ENCODE measurements around the gene IMMP1L.

Gene IMMP1L

DNA sequence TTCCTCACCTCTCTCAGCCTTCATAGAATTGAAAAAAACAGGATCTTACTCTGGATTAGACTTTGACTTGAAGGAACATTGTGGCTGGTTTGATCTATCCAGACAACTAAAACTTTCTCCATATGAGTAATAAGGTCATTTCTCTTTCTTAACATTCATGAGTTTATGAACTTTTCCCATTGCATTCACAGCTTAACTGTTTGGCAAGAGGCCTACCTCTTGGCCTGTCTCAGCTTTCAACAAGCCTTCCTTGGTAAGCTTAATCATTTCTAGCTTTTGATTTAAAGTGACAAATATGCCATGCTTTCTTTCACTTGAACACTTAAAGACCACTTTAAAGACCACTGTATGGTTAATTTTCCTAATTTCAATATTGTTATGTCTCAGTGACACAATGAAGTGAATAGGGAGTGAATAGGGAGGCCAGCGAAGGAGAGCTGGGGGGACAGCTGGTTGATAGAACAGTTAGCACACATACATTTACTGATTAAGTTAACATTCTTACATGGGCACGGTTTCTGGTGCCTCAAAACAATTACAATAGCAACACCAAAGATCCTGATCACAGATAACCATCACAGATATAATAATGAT, 17.0 kb downstream of the IMMP1L start:
- H3K4me3 ChIP-seq (ENCODE audit: low read depth, low read length) = no peak overlapping the region
- TF ChIP-seq, protein P1, sequence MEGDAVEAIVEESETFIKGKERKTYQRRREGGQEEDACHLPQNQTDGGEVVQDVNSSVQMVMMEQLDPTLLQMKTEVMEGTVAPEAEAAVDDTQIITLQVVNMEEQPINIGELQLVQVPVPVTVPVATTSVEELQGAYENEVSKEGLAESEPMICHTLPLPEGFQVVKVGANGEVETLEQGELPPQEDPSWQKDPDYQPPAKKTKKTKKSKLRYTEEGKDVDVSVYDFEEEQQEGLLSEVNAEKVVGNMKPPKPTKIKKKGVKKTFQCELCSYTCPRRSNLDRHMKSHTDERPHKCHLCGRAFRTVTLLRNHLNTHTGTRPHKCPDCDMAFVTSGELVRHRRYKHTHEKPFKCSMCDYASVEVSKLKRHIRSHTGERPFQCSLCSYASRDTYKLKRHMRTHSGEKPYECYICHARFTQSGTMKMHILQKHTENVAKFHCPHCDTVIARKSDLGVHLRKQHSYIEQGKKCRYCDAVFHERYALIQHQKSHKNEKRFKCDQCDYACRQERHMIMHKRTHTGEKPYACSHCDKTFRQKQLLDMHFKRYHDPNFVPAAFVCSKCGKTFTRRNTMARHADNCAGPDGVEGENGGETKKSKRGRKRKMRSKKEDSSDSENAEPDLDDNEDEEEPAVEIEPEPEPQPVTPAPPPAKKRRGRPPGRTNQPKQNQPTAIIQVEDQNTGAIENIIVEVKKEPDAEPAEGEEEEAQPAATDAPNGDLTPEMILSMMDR (IDR thresholded peaks at IDR 0.05; ENCODE audit: low read depth, low read length) = no peak

DNA sequence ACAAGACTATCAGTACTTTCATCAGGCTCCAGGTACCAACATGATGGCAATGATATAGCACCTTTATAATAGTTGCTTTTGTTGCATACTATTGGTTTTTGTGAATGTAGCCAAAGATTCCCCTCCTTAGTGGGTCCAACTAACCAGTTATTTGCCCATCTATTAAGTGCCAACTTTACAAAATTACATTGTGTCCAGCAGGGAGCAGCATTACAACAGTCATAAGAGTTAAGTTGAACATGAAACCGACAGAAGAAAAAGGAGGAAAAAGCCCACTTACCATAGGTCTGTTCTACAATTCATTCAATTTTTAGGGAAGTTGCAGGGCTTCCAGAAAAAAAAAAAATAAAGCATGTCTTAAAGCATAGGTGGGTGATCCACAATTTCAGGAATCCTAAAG, 21.6 kb downstream of the IMMP1L start:
- TF ChIP-seq, protein P1 (IDR thresholded peaks at IDR 0.05; ENCODE audit: low read depth, low read length) = no peak; the same call in 1 of the 2 replicates
- H3K4me3 ChIP-seq (ENCODE audit: low read depth, low read length) = no peak overlapping the region

DNA sequence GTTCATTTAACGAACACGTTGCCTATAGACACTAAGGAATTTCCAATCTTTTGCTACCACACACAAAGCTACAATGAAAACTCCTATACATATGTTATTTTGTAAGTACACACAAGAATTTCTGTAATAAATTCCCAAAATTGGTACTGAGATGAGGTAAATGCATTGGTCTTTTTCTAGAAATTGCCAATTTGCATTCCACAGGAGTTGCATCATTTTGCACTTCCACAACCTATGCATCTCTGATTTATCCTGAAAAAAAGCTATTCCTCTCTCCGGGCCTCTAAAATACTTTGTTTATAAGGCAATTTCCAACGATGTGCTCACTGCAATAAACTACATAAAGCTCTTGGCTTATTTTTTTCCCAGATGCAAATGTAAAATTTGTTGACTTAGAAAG, 24.9 kb downstream of the IMMP1L start:
- no peak overlapping the region for H3K4me3 ChIP-seq (ENCODE audit: low read depth, low read length)
- TF ChIP-seq, protein P1 (IDR thresholded peaks at IDR 0.05; ENCODE audit: low read depth, low read length) = no peak

DNA sequence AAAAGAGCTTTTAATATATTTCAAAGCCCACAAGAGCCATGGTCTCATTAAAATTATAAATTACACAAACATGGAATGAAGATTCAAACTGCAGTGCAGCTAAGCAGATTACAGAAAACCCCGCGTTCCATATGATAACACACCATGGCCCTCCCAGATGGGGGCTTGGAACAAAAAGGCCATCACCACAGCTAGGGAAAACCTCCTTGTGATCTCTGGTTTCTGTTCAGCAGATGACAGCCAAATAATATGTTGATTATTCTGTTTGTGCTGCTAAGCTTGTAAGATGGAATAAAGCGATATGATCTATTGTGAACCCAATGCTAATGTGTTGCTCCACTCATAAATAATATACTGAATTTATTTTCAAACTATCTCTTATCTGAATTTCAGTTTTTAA, 28.5 kb downstream of the IMMP1L start:
- TF ChIP-seq, protein P1 (IDR thresholded peaks at IDR 0.05; ENCODE audit: low read depth, low read length) = no peak
- no peak overlapping the region for H3K4me3 ChIP-seq (ENCODE audit: low read depth, low read length)

DNA sequence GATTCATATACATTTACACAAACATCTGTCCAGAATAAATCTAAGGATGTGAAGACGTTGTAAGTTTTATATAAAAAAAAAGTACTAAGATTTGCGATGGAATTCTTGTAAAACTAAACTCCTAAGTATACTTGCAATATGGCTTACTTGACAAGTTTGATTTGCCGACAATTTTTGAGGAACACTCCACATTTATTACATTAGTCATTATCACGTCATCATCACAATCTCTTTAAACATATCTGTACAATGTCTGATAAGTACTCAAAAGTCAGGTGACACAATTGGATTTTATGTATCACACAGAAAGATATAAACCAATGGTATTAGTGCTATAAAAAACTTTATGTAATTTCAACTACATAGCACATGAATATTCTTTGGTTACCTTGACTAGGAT, 30.4 kb downstream of the IMMP1L start:
- TF ChIP-seq, protein P1 (IDR thresholded peaks at IDR 0.05; ENCODE audit: low read depth, low read length) = no peak

DNA sequence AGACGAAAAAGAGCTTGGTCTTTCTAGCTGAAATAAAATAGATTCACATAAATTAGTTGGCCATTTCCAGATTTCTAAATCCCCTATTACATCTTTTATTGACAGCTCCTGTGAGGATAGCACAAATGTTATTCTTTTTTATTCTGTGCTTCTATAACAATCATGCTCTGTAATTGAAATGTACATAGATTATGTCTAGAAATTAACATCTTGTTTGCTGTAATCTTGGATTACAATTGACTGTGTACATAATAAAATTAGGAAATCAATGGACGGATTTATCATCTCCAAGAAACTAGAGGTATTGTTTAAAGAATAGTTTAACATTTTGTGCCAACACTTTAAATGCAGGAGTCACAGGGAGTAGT, 31.2 kb downstream of the IMMP1L start:
- TF ChIP-seq, protein P1 (IDR thresholded peaks at IDR 0.05; ENCODE audit: low read depth, low read length) = no peak

More for the DNA sequence above, 30.4 kb downstream of the IMMP1L start:
- no peak overlapping the region for H3K4me3 ChIP-seq (ENCODE audit: low read depth, low read length)

DNA sequence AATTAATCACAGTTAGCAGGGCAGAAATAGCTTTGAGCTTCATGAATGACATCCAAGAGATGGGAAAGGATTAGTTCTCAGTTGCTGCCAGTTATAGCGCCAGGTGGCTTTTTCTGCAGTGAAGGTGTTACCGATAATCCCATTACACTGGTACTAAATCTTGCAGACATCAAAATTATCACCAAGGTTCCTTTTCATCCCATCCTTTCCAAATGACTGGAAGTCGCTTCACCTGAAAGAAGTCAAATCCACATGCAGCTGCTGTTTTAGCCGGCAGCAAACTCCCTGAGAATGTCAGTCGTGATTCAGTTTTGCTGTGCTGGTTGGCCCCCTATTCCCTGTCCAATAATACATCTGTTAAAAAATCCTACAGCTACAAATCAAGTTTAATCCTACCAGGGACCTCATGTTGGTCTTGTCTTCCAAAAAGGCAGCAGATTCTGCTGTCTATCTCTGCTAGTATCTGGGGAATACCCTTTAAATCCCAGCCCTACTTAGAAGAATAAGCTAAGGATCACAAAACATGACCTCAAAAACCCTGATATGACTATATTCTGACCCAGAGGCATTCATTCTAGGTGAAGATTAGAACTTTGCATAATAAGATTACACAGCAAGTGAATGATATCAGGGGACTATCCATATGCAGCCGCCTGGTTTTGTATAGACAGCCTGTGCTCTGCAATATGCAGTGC, 31.7 kb downstream of the IMMP1L start:
- TF ChIP-seq, protein P1 (IDR thresholded peaks at IDR 0.05; ENCODE audit: low read depth, low read length) = no peak
- H3K4me3 ChIP-seq (ENCODE audit: low read depth, low read length) = no peak overlapping the region

More for the DNA sequence above, 31.2 kb downstream of the IMMP1L start:
- H3K4me3 ChIP-seq (ENCODE audit: low read depth, low read length) = no peak overlapping the region

Measured in WI38 (cell line).